PC-9 (cell line): ENCODE results near the gene GTF3C1. TPM values are rescaled to one million over a fixed set of nuclear protein-coding genes. Genes with fewer than 3 reads are reported as not detected.

Source experiments
- BruUV-seq: library from RNA; stranded (reverse); fragments of 400-500 nt; replicated peaks from 2 replicates; lab custom pipeline; 2021; lab: Mats Ljungman, UMichigan
- CTCF ChIA-PET: fragments of 300-600 bp; sonication (Branson Sonifier 250); formaldehyde crosslinking; loops from one replicate; lab custom pipeline; 2022; ENCODE audit warnings: antibody characterized with exemption; lab: Charles Lee
- POLR2A ChIA-PET: fragments of 300-600 bp; sonication (Branson Sonifier 250); formaldehyde crosslinking; loops from one replicate; lab custom pipeline; 2022; ENCODE audit warnings: antibody characterized with exemption; ENCODE audit not compliant: unreplicated experiment; lab: Charles Lee
- DNase-seq, 2 experiments: peaks; one replicate each; pipeline versions ENCODE4 v3.0.0 to v3.0.0-alpha.2; 2015 to 2022; ENCODE audit warnings: mixed read lengths in 1 of 2
- H2AFZ ChIP-seq: fragments of 200-600 bp; sonication (generic); 2 replicates; pipeline ENCODE4 v1.8.1; 2017; ENCODE audit warnings: antibody characterized with exemption
- H3F3A ChIP-seq: fragments of 200-600 bp; sonication (generic); 2 replicates; pipeline ENCODE4 v1.8.1; 2017; ENCODE audit warnings: antibody characterized with exemption, mild to moderate bottlenecking, low read depth; ENCODE audit not compliant: insufficient read depth
- H3K27ac ChIP-seq: fragments of 200-600 bp; sonication (generic); 2 replicates; pipeline ENCODE4 v1.6.1; 2016; ENCODE audit warnings: mixed run types
- H3K27me3 ChIP-seq: fragments of 200-600 bp; sonication (generic); 2 replicates; pipeline ENCODE4 v1.6.1; 2016; ENCODE audit warnings: low read depth, mixed run types; ENCODE audit not compliant: insufficient read depth
- H3K36me3 ChIP-seq: fragments of 200-600 bp; sonication (generic); 2 replicates; pipeline ENCODE4 v1.6.1; 2016; ENCODE audit warnings: low read depth, mixed run types
- H3K4me1 ChIP-seq: fragments of 200-600 bp; sonication (generic); replicated peaks from 2 replicates; pipeline ENCODE4 v1.6.1; 2016; ENCODE audit warnings: mixed run types; ENCODE audit not compliant: insufficient read depth
- H3K4me2 ChIP-seq: fragments of 200-600 bp; sonication (generic); 2 replicates; pipeline ENCODE4 v1.6.1; 2017; ENCODE audit warnings: mixed run types
- H3K4me3 ChIP-seq: fragments of 200-600 bp; sonication (generic); 2 replicates; pipeline ENCODE4 v1.6.1; 2016; ENCODE audit warnings: mixed run types
- H3K79me2 ChIP-seq: fragments of 200-600 bp; sonication (generic); 2 replicates; pipeline ENCODE4 v1.6.1; 2017; ENCODE audit warnings: low read depth, mixed run types
- H3K9me2 ChIP-seq: fragments of 200-600 bp; sonication (generic); 2 replicates; pipeline ENCODE4 v1.8.1; 2017; ENCODE audit warnings: mild to moderate bottlenecking; ENCODE audit not compliant: insufficient read depth
- H3K9me3 ChIP-seq: fragments of 200-600 bp; sonication (generic); 2 replicates; pipeline ENCODE4 v1.8.1; 2016; ENCODE audit warnings: low read depth; ENCODE audit not compliant: insufficient read depth
- H4K20me1 ChIP-seq: fragments of 200-600 bp; sonication (generic); 2 replicates; pipeline ENCODE4 v1.8.1; 2017; ENCODE audit not compliant: insufficient read depth
- EZH2 ChIP-seq: fragments of 200-600 bp; sonication (generic); IDR thresholded peaks from 2 replicates; pipeline ENCODE4 v1.8.0; 2017; ENCODE audit warnings: antibody characterized with exemption, low read depth
- intact Hi-C: fragments of 100-400 bp; cut with micrococcal nuclease; formaldehyde crosslinking; loops from one replicate; pipeline ENCODE4 v1.10.0; 2022; ENCODE audit not compliant: unreplicated experiment
- total RNA-seq: library from RNA; stranded (reverse); gene quantifications from 2 replicates; pipeline ENCODE4 v1.2.3, GENCODE V29; 2021
- TF ChIP-seq, protein P1 (sequence below): fragments of 200-600 bp; sonication (generic); conservative IDR thresholded peaks from 2 replicates; pipeline ENCODE4 v1.6.1; 2017; ENCODE audit warnings: mixed run types, antibody characterized with exemption, mild to moderate bottlenecking, moderate library complexity

The GTF3C1 gene
- total RNA-seq, 1 experiment from 2014 or later = 118 TPM

DNA sequence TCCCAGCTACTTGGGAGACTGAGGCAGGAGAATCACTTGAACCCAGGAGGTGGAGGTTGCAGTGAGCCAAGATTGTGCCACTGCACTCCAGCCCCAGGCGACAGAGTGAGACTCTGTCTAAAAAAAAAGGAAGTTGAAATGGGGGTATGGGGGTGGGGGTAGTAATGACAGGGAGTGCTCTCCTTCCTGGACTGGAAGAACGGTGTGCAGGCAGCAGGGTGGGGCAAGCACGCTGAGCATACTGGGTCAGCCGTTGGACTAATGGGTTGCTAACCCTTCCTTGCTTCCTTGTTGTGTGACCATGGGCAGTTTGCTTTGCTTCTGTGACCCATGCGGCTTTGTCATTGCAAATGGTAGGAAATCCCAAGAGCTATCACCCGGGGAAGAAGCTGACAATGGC lies 16.7 kb upstream of the GTF3C1 start:
- Histone ChIP-seq H2AFZ (no peak overlapping the region), H3K27me3 (no peaks in the 10 kb centered on the region), H3K27ac (no peak overlapping the region), H3K79me2 (peaks cover 11% of the 10 kb centered on the region), H3K9me3 (no peaks in the 10 kb centered on the region), H3K4me2 (no peak overlapping the region), H3F3A (peaks cover 5% of the 10 kb centered on the region; the same call in 1 of the 2 replicates), H3K36me3 (peaks cover 14% of the 10 kb centered on the region; the same call in 1 of the 2 replicates), H3K9me2 (no peaks in the 10 kb centered on the region), H3K4me1 (peaks cover 10% of the 10 kb centered on the region; the same call in 1 of the 2 replicates), H4K20me1 (peaks cover 11% of the 10 kb centered on the region; the same call in 1 of the 2 replicates), H3K4me3 (no peak overlapping the region)
- TF ChIP-seq, protein P1, sequence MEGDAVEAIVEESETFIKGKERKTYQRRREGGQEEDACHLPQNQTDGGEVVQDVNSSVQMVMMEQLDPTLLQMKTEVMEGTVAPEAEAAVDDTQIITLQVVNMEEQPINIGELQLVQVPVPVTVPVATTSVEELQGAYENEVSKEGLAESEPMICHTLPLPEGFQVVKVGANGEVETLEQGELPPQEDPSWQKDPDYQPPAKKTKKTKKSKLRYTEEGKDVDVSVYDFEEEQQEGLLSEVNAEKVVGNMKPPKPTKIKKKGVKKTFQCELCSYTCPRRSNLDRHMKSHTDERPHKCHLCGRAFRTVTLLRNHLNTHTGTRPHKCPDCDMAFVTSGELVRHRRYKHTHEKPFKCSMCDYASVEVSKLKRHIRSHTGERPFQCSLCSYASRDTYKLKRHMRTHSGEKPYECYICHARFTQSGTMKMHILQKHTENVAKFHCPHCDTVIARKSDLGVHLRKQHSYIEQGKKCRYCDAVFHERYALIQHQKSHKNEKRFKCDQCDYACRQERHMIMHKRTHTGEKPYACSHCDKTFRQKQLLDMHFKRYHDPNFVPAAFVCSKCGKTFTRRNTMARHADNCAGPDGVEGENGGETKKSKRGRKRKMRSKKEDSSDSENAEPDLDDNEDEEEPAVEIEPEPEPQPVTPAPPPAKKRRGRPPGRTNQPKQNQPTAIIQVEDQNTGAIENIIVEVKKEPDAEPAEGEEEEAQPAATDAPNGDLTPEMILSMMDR = no peak
- no peak for TF ChIP-seq EZH2
- CTCF ChIA-PET = no interaction called here
- intact Hi-C loops = no loop called here
- BruUV-seq = no TSS peak
- DNase-seq = no peak
- POLR2A ChIA-PET = no interaction called here

DNA sequence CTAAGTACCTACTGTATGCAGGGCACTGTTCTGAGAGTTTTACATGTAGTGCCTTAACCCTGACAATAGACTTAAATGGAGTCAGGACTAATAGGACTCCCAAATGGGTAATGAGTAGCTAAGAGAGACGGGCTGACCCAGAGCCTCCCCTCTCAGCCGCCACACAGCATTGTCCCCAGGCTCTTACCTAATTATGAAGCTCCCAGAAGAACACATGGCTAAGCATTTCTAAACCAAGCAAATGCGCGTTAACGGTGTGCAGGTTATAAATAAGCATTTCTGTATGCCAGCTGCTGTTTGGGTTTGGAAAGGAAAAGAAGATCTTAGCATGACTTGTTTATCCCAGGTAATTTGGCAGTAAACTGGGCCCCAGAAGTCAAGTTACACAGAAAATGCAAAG lies 14.5 kb upstream of the GTF3C1 start:
- H4K20me1 ChIP-seq = peaks cover 11% of the 10 kb centered on the region; the same call in 1 of the 2 replicates
- peaks cover 10% of the 10 kb centered on the region; the same call in 1 of the 2 replicates for H3K4me1 ChIP-seq
- no peaks in the 10 kb centered on the region for H3K9me2 ChIP-seq
- no TSS peak for BruUV-seq
- ChIA-PET POLR2A (no interaction called here), CTCF (no interaction called here)
- H3K4me3 ChIP-seq = no peak overlapping the region
- TF ChIP-seq, protein P1 = no peak
- TF ChIP-seq EZH2 = no peak
- H3K27me3 ChIP-seq = no peaks in the 10 kb centered on the region
- peaks cover 8% of the 10 kb centered on the region for H3K79me2 ChIP-seq
- H3K9me3 ChIP-seq = no peaks in the 10 kb centered on the region
- intact Hi-C loops = no loop called here
- no peak overlapping the region for H3K27ac ChIP-seq
- H3K36me3 ChIP-seq = peaks cover 7% of the 10 kb centered on the region; the same call in 1 of the 2 replicates
- no peak overlapping the region for H2AFZ ChIP-seq
- DNase-seq = no peak
- H3F3A ChIP-seq = peaks cover 5% of the 10 kb centered on the region; the same call in 1 of the 2 replicates
- no peak overlapping the region for H3K4me2 ChIP-seq

DNA sequence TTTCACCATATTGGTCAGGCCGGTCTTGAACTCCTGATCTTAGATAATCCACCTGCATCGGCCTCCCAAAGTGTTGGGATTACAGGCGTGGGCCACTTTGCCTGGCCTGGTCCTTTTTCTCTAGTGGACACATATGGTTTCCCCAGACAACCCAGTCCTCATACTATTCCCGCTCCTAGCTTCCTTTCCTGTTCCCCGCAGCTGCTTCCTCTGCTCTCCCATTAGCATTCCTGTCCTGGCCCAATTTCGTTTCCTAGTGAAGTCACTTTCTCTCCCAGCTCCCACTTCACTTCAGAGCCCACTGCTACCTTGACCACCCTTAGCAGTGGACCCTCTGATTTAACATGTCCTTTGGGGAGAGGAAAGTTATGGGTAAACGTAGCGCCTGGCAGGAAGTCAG lies 11.5 kb upstream of the GTF3C1 start:
- BruUV-seq = no TSS peak
- no peak overlapping the region for H3K27ac ChIP-seq
- TF ChIP-seq, protein P1 = no peak
- no peak for TF ChIP-seq EZH2
- no peak for DNase-seq
- peaks cover 20% of the 10 kb centered on the region for H4K20me1 ChIP-seq
- H3K9me3 ChIP-seq = no peaks in the 10 kb centered on the region
- intact Hi-C loops = no loop called here
- POLR2A ChIA-PET = no interaction called here
- H3K27me3 ChIP-seq = no peaks in the 10 kb centered on the region
- CTCF ChIA-PET = no interaction called here
- no peaks in the 10 kb centered on the region for H3K4me1 ChIP-seq
- H3K4me2 ChIP-seq = no peak overlapping the region
- peaks cover 11% of the 10 kb centered on the region for H3K79me2 ChIP-seq
- 0 out of 2 replicates have a peak, but pooled peaks cover 8% of the 10 kb centered on the region for H3K36me3 ChIP-seq
- H3K4me3 ChIP-seq = no peak overlapping the region
- no peak overlapping the region for H2AFZ ChIP-seq
- H3F3A ChIP-seq = no peaks in the 10 kb centered on the region
- H3K9me2 ChIP-seq = no peaks in the 10 kb centered on the region
